ACC112 (cell line): ENCODE results near the gene C3orf18.

ENCODE experiments used
- H2AFZ ChIP-seq: fragments of 200-600 bp; sonication (generic); one replicate; pipeline ENCODE4 v1.6.0; 2017; ENCODE audit warnings: antibody characterized with exemption, low read length; ENCODE audit not compliant: unreplicated experiment
- H3K27ac ChIP-seq: fragments of 200-600 bp; sonication (generic); 2 replicates; pipeline ENCODE4 v1.5.1; 2014; ENCODE audit warnings: low read depth, mild to moderate bottlenecking, antibody characterized with exemption, low read length, moderate library complexity
- H3K27me3 ChIP-seq: fragments of 200-600 bp; sonication (generic); 2 replicates; pipeline ENCODE4 v1.6.1; 2014; ENCODE audit warnings: mild to moderate bottlenecking, antibody characterized with exemption, low read length, moderate library complexity, mixed read lengths; ENCODE audit not compliant: insufficient read depth
- H3K36me3 ChIP-seq: fragments of 200-600 bp; sonication (generic); 2 replicates; pipeline ENCODE4 v1.6.1; 2016; ENCODE audit warnings: mild to moderate bottlenecking, antibody characterized with exemption, low read length, moderate library complexity, mixed read lengths; ENCODE audit not compliant: insufficient read depth
- H3K4me1 ChIP-seq: fragments of 200-600 bp; sonication (generic); one replicate; pipeline ENCODE4 v1.6.1; 2016; ENCODE audit warnings: low read length, mixed read lengths; ENCODE audit not compliant: insufficient read depth, unreplicated experiment, control insufficient read depth
- H3K4me3 ChIP-seq: fragments of 200-600 bp; sonication (generic); 2 replicates; pipeline ENCODE4 v1.5.1; 2014; ENCODE audit warnings: mild to moderate bottlenecking, low read depth, low read length
- H3K79me2 ChIP-seq: fragments of 200-600 bp; sonication (generic); one replicate; pipeline ENCODE4 v1.6.0; 2016; ENCODE audit warnings: low read length; ENCODE audit not compliant: control insufficient read depth, unreplicated experiment, insufficient read depth

Gene C3orf18

DNA sequence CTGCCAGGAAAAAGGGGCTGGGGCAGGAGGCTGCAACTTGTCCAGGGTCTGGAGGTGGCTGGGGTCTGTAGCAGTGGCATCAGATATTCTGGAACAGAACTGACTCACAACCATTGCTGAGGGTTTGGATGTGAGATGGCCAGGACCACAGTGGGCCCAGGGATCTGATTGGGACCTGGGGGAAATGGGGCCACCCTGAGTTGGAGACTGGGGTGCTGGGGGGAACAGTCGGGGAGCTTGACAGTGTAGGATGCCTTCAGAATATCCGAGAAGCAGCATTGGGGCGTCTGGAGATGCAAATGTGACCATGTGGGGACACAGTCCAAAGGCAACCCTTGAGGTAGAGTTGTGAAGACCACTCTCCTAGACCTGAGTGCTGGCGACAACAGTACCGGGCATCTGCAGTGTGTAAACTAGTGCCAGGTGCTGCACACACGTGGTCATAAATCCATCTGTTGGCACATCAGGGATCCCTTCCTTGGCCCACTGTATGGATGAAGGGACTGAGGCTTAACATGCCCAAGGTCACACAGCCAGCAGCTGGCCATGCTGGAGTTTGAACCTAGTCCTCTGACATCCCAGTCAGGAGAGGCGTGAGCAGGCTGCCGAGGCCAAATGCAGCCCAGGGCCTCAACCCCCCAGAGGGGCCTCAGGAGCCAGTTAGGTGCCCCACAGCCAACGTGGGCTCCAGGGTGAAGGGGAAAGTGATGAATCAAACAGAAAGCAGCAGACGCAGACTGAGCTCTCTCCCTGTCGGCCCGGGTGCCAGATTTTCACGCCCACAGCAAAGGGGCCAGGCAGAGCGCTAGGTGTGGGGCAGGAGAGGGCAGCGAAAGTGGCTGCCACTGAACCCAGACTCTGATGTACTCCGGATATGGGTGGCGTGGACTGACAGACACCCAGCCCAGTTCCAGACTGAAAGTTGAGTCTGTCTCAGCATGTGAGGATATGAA is 20.5 kb upstream of the C3orf18 start:
- no peaks in the 10 kb centered on the region for H3K79me2 ChIP-seq
- peaks cover 3% of the 10 kb centered on the region; the same call in 1 of the 2 replicates for H3K36me3 ChIP-seq
- no peak overlapping the region for H2AFZ ChIP-seq
- H3K4me3 ChIP-seq, result no peak overlapping the region
- no peak overlapping the region for H3K27ac ChIP-seq
- H3K27me3 ChIP-seq, result no peaks in the 10 kb centered on the region
- peaks cover 47% of the 10 kb centered on the region for H3K4me1 ChIP-seq

DNA sequence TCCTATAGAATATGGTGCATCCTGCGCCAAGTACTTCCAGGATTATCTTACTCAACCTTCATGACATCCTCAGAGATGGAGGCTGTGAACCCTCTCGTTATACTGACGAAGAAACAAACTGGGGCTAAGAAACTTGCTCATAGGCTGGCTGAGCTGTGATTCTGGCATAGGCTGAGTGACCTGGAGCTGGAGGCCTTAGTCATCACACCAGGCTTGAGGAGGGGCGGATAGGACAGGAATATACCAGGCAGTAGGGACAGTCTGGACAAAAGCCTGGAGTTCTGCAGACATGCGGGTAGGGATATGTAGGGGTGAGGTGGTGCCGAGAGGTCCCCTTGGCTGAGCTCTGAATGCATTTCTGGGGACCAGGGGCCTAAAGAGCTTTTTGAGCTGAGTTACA is 19.8 kb upstream of the C3orf18 start:
- H3K4me3 ChIP-seq, result no peak overlapping the region
- H2AFZ ChIP-seq, result no peak overlapping the region
- peaks cover 3% of the 10 kb centered on the region; the same call in 1 of the 2 replicates for H3K36me3 ChIP-seq
- peaks cover 42% of the 10 kb centered on the region for H3K4me1 ChIP-seq
- H3K27ac ChIP-seq, result no peak overlapping the region
- no peaks in the 10 kb centered on the region for H3K79me2 ChIP-seq
- no peaks in the 10 kb centered on the region for H3K27me3 ChIP-seq

DNA sequence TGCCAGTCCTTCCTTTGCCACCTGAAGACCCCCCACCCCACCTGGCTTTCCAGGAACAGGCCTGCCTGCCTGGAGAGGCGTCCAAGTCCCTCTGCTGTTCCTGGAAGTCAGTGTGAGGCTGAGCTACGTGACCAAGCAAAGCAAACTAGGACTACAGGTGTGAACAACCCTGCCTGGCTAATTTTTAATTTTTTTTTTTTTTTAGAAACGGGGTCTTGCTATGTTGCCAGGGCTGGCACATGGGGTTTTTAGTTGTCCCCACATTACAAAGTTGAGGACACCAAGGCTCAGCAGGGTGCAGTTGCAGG is 19.2 kb upstream of the C3orf18 start:
- Histone ChIP-seq H3K4me1 (peaks cover 38% of the 10 kb centered on the region), H3K27ac (no peak overlapping the region), H3K36me3 (peaks cover 3% of the 10 kb centered on the region; the same call in 1 of the 2 replicates), H3K27me3 (no peaks in the 10 kb centered on the region), H2AFZ (no peak overlapping the region), H3K4me3 (no peak overlapping the region), H3K79me2 (no peaks in the 10 kb centered on the region)

DNA sequence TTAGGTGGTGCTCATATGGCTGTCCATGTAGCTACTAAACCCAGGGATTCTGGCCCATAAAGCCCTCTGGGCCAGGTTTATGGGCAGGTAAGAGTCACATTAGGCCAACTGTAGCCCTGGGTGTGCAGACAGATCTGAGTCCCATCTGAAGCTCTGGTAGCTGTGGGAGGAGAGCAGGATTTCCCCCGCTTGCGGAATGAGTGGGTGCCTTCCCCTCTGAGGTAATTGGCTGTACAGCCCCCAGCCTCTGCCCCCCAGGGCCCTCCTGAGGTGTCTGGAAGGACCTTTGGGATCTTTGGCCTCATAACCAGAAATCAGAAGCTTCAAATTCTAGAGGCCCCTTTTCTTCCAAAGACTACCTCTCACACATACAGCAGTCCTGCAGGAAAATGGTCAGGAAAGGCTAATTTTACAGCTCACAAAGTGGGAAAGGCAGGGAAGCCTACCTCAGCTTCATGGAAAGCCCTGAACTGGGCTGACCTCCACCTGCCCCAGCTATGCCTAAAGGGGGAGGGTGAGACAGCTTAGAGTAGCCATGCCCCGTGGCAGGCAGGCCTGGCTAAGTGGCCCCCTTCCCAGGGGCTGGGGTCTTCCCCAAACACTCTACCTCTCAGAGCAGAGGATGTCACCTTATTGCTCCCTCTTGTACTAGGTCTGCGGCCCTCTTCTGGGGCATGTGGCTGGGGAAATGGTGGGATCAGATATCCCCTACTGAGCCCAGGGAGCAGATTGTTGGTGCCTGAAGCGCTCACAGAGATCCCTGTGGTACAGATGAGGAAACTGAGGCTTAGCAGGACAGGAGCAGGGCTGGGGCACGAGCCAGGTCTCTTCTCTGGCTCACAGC is 18.6 kb upstream of the C3orf18 start:
- no peaks in the 10 kb centered on the region for H3K79me2 ChIP-seq
- H2AFZ ChIP-seq, result no peak overlapping the region
- peaks cover 3% of the 10 kb centered on the region; the same call in 1 of the 2 replicates for H3K36me3 ChIP-seq
- no peak overlapping the region for H3K27ac ChIP-seq
- peaks cover 33% of the 10 kb centered on the region for H3K4me1 ChIP-seq
- H3K4me3 ChIP-seq, result no peak overlapping the region
- no peaks in the 10 kb centered on the region for H3K27me3 ChIP-seq

DNA sequence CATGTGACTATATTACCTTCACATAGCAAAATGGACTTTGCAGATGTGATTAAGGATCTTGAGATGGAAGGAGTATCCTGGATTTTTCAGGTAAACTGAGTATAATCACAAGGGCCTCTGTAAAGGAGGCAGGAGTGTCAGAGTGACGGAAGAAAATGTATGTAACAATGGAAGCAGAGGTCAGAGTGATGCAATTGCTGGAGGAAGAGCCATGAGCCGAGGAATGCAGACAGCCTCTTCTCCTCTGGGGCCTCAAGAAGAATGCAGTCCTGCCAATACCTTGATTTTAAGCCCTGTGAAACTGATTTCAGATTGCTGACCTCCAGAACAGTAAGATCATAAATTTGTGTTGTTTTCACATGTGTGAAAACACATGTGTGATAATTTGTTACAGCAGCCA is 16.8 kb upstream of the C3orf18 start:
- no peak overlapping the region for H2AFZ ChIP-seq
- no peaks in the 10 kb centered on the region for H3K79me2 ChIP-seq
- H3K36me3 ChIP-seq, result peaks cover 3% of the 10 kb centered on the region; the same call in 1 of the 2 replicates
- no peak overlapping the region for H3K4me3 ChIP-seq
- H3K4me1 ChIP-seq, result peaks cover 22% of the 10 kb centered on the region
- H3K27me3 ChIP-seq, result no peaks in the 10 kb centered on the region
- H3K27ac ChIP-seq, result no peak overlapping the region

DNA sequence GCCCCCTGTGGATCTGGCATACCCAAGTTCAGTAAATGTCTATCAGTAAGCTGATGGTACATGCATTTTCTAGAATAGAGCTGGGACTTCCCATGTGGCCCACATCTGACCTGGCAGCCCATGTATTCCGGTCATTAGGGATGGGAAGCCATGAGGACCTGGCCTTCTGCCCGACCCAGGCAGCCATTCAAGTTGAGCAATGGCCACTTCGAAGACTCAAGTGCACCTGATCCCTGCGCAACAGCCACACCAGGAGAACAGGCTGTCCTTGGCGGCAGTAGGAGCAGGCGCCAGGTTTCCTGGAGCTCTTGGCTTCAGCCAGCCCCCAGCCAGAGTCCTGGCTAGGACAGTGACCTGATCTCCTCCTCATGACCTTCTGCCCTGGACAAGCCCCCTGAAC is 16.4 kb upstream of the C3orf18 start:
- H3K4me3 ChIP-seq, result no peak overlapping the region
- no peaks in the 10 kb centered on the region for H3K27me3 ChIP-seq
- H3K36me3 ChIP-seq, result peaks cover 3% of the 10 kb centered on the region; the same call in 1 of the 2 replicates
- H3K79me2 ChIP-seq, result no peaks in the 10 kb centered on the region
- H3K4me1 ChIP-seq, result peaks cover 18% of the 10 kb centered on the region
- H2AFZ ChIP-seq, result no peak overlapping the region
- no peak overlapping the region for H3K27ac ChIP-seq

DNA sequence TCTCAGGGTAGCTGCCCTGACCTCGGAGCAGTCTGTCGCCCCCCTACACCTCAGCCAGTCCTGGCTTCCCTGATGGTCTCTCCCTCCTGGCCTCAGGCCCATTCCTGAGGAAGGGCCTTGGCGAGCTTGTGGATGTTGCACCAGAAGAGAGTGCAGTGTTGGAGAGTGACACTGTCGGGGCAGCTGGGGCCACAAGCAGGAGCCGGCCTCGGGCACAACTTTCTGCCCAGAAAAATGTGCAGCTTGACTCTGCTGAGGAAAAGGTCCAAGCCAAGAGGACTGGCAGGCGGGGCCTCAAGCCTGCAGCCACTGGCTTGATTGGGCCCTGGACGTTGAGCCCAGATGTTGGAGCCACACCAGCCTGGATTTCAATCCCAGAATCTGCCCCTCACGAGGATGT is 14.5 kb upstream of the C3orf18 start:
- no peak overlapping the region for H3K27ac ChIP-seq
- no peaks in the 10 kb centered on the region for H3K27me3 ChIP-seq
- H2AFZ ChIP-seq, result no peak overlapping the region
- H3K4me3 ChIP-seq, result no peak overlapping the region
- H3K4me1 ChIP-seq, result peaks cover 10% of the 10 kb centered on the region
- peaks cover 3% of the 10 kb centered on the region; the same call in 1 of the 2 replicates for H3K36me3 ChIP-seq
- no peaks in the 10 kb centered on the region for H3K79me2 ChIP-seq

DNA sequence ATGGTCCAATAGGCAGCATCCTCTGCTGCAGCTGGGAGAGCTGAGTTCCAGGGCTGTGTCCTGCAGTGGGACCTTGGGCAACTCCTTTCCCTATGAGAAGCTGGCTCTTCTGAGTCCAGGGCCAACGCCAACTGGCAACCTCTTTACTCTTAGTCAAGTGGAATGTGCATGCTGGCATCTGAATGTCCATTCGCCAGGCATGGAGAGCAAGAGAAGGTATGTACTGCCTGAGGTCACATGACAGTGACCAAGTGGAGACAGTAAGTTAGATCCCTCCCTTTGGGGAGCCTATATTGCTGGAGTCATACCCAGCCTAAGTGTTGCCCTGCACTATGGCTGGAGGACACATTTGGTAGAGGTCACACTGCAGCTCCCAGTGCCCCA is 13.9 kb upstream of the C3orf18 start:
- peaks cover 3% of the 10 kb centered on the region; the same call in 1 of the 2 replicates for H3K36me3 ChIP-seq
- no peak overlapping the region for H3K4me3 ChIP-seq
- peaks cover 10% of the 10 kb centered on the region for H3K4me1 ChIP-seq
- no peak overlapping the region for H3K27ac ChIP-seq
- no peaks in the 10 kb centered on the region for H3K27me3 ChIP-seq
- H3K79me2 ChIP-seq, result no peaks in the 10 kb centered on the region
- H2AFZ ChIP-seq, result no peak overlapping the region

DNA sequence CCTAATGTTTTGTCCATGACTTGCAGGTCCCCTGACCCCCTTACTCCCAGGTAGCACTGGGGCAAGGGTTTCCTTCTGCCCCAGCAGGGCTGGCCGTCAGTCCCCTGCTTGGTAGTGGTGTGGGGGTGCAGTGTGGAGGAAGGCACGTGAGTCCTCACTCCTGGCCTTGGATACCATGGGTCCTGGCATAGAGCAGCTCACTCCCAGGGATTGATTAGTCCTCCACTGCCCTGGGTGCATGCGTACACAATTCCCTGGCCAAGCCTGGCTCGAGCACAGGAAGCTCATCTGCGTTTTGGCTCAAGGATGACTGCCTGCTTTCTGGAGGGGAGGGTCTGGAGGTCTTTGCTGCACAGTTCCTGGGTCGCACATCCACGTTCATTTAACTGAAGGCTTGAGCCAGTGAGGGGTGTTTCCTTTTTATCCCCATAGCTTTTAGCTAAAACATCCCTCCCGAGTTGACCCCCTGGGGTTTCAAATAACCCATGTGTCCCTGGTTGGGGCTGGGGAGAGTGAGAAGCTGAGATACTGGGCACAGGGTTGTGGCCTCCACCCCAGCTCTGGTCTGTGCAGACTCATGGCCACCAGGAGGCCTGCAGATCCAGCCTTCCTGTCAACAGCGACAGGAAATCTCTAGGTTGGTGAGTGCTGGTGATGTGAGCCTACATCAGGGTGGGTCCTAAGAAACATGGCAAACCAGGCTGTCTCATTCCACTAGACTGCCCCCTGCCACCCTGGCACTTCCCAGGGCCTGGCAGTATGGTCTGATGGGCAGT is 13.3 kb upstream of the C3orf18 start:
- Histone ChIP-seq H3K36me3 (peaks cover 3% of the 10 kb centered on the region; the same call in 1 of the 2 replicates), H2AFZ (no peak overlapping the region), H3K27me3 (no peaks in the 10 kb centered on the region), H3K27ac (no peak overlapping the region), H3K79me2 (no peaks in the 10 kb centered on the region), H3K4me1 (peaks cover 10% of the 10 kb centered on the region), H3K4me3 (no peak overlapping the region)

DNA sequence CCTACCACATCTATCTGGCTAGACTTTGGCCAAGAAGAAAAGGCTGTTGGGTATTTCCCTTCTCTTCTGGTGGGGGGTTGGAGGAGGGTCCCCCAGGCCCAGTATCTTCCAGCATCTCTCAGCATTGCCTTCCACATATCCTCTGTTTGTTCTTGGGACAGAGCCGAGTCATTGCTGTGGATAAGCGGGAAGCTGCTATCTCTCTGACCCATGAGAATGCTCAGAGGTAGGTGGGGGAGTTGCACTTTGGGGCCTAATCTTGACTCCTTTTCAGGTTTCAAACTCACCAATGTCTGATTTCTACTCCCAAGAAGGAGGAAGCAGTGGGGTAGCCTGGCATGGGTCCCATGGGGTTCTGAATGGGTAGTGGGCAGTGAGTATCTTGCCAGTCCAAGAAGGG is 9.8 kb upstream of the C3orf18 start:
- Histone ChIP-seq H3K27me3 (no peaks in the 10 kb centered on the region), H3K36me3 (no peaks in the 10 kb centered on the region), H2AFZ (no peak overlapping the region), H3K79me2 (no peaks in the 10 kb centered on the region), H3K4me1 (no peaks in the 10 kb centered on the region), H3K4me3 (no peak overlapping the region), H3K27ac (no peak overlapping the region)
